Karpas-422 (cell line): Measurements from ENCODE around the gene ZNHIT2. TPM values are rescaled to one million over a fixed set of nuclear protein-coding genes. Genes with fewer than 3 reads are reported as not detected.
"Not testable (repeated sequence)": the region's sequence is repeated elsewhere in the genome, so short reads cannot be mapped to it uniquely, and the experiment has no call there.

Experiments
- DNase-seq: peaks from one replicate; pipeline ENCODE4 v3.0.0-alpha.2; 2015
- H2AFZ ChIP-seq: fragments of 200-600 bp; sonication (generic); 2 replicates; pipeline ENCODE4 v1.6.1; 2014; ENCODE audit warnings: antibody characterized with exemption, low read length, mixed read lengths
- H3K27ac ChIP-seq: fragments of 200-600 bp; sonication (generic); 2 replicates; pipeline ENCODE4 v1.5.1; 2014; ENCODE audit warnings: mild to moderate bottlenecking, low read length, moderate library complexity
- H3K27me3 ChIP-seq: fragments of 200-600 bp; sonication (generic); 2 replicates; pipeline ENCODE4 v1.6.1; 2014; ENCODE audit warnings: low read length, mixed read lengths
- H3K36me3 ChIP-seq: fragments of 200-600 bp; sonication (generic); 2 replicates; pipeline ENCODE4 v1.6.1; 2014; ENCODE audit warnings: low read length, mixed read lengths; ENCODE audit not compliant: insufficient read depth
- H3K4me1 ChIP-seq: fragments of 200-600 bp; sonication (generic); 2 replicates; pipeline ENCODE4 v1.6.1; 2014; ENCODE audit warnings: mild to moderate bottlenecking, low read length, mixed read lengths
- H3K4me2 ChIP-seq: fragments of 200-600 bp; sonication (generic); 2 replicates; pipeline ENCODE4 v1.6.1; 2014; ENCODE audit warnings: low read length, low read depth, mild to moderate bottlenecking; ENCODE audit not compliant: poor library complexity, severe bottlenecking
- H3K4me3 ChIP-seq: fragments of 200-600 bp; sonication (generic); 2 replicates; pipeline ENCODE4 v1.5.1; 2014; ENCODE audit warnings: mild to moderate bottlenecking, antibody characterized with exemption, low read length, mixed read lengths
- H3K79me2 ChIP-seq: fragments of 200-600 bp; sonication (generic); 2 replicates; pipeline ENCODE4 v1.6.1; 2014; ENCODE audit warnings: mild to moderate bottlenecking, low read length, mixed read lengths
- H3K9ac ChIP-seq: fragments of 200-600 bp; sonication (generic); 2 replicates; pipeline ENCODE4 v1.6.0; 2014; ENCODE audit warnings: low read length
- H3K9me2 ChIP-seq: fragments of 200-600 bp; sonication (generic), shearing (Covaris generic); replicated peaks from 2 replicates; pipeline ENCODE4 v1.6.0; 2014; ENCODE audit warnings: mild to moderate bottlenecking, low read length, moderate library complexity; ENCODE audit not compliant: insufficient read depth
- H3K9me3 ChIP-seq: fragments of 300-700, 200-600 bp; sonication (generic); 2 replicates; pipeline ENCODE4 v1.6.1; 2014; ENCODE audit warnings: low read length, mixed read lengths
- H4K20me1 ChIP-seq: fragments of 200-600 bp; sonication (generic); 2 replicates; pipeline ENCODE4 v1.6.1; 2014; ENCODE audit warnings: mild to moderate bottlenecking, antibody characterized with exemption, low read length, low read depth; ENCODE audit not compliant: insufficient read depth
- total RNA-seq: library from RNA; depleted of rRNA; stranded (reverse); fragments of >200 nt; shearing (Covaris generic); gene quantifications from 2 replicates; pipeline ENCODE4 v1.2.3, GENCODE V29; 2014; ENCODE audit warnings: low replicate concordance

ZNHIT2 gene
- total RNA-seq, 1 experiment from 2014 or later = 11.3 TPM

GRCh38 chr11:65156256-65156655, 38.8 kb upstream of the ZNHIT2 start:
- Histone ChIP-seq H4K20me1 (no peaks in the 10 kb centered on the region), H3K4me3 (no peak overlapping the region), H3K27ac (no peak overlapping the region), H3K4me2 (no peak overlapping the region), H3K79me2 (no peaks in the 10 kb centered on the region), H3K9ac (no peak overlapping the region), H3K9me3 (no peaks in the 10 kb centered on the region), H3K27me3 (no peaks in the 10 kb centered on the region), H3K36me3 (no peaks in the 10 kb centered on the region), H3K9me2 (no peaks in the 10 kb centered on the region), H3K4me1 (peaks cover 10% of the 10 kb centered on the region), H2AFZ (no peak overlapping the region)
- no peak for DNase-seq

GRCh38 chr11:65152122-65152521, 34.6 kb upstream of the ZNHIT2 start:
- Histone ChIP-seq H3K79me2 (no peaks in the 10 kb centered on the region), H3K4me3 (no peak overlapping the region), H3K9ac (no peak overlapping the region), H2AFZ (no peak overlapping the region), H3K9me2 (no peaks in the 10 kb centered on the region), H3K4me1 (peaks cover 3% of the 10 kb centered on the region), H4K20me1 (no peaks in the 10 kb centered on the region), H3K36me3 (no peaks in the 10 kb centered on the region), H3K9me3 (no peaks in the 10 kb centered on the region), H3K27me3 (no peaks in the 10 kb centered on the region), H3K4me2 (peak overlapping the region; percentile 42), H3K27ac (no peak overlapping the region)
- no peak for DNase-seq

- Histone ChIP-seq H3K4me3 (no peak overlapping the region), H3K79me2 (no peaks in the 10 kb centered on the region), H2AFZ (no peak overlapping the region), H3K9ac (no peak overlapping the region), H3K4me1 (peaks cover 10% of the 10 kb centered on the region), H3K4me2 (no peak overlapping the region), H3K9me2 (no peaks in the 10 kb centered on the region), H3K9me3 (no peaks in the 10 kb centered on the region), H3K27me3 (no peaks in the 10 kb centered on the region), H4K20me1 (no peaks in the 10 kb centered on the region), H3K36me3 (no peaks in the 10 kb centered on the region), H3K27ac (no peak overlapping the region)
- DNase-seq = no peak
Observed at GRCh38 chr11:65151331-65151899, 33.9 kb upstream of the ZNHIT2 start.

GRCh38 chr11:65150509-65151299, 33.2 kb upstream of the ZNHIT2 start:
- Histone ChIP-seq H3K9me2 (no peaks in the 10 kb centered on the region), H3K27me3 (no peaks in the 10 kb centered on the region), H3K79me2 (no peaks in the 10 kb centered on the region), H2AFZ (no peak overlapping the region), H3K9ac (no peak overlapping the region), H3K4me3 (no peak overlapping the region), H3K4me1 (peaks cover 17% of the 10 kb centered on the region), H4K20me1 (no peaks in the 10 kb centered on the region), H3K36me3 (no peaks in the 10 kb centered on the region), H3K9me3 (no peaks in the 10 kb centered on the region), H3K4me2 (no peak overlapping the region), H3K27ac (no peak overlapping the region)
- DNase-seq = no peak

- H3K4me2 ChIP-seq = not testable (repeated sequence)
Observed at GRCh38 chr11:65150131-65150508, 32.6 kb upstream of the ZNHIT2 start.

GRCh38 chr11:65148657-65149056, 31.2 kb upstream of the ZNHIT2 start:
- Histone ChIP-seq H4K20me1 (no peaks in the 10 kb centered on the region), H3K4me3 (no peak overlapping the region), H3K9ac (no peak overlapping the region), H3K79me2 (no peaks in the 10 kb centered on the region), H3K36me3 (no peaks in the 10 kb centered on the region), H3K9me3 (no peaks in the 10 kb centered on the region), H2AFZ (no peak overlapping the region), H3K4me1 (peaks cover 30% of the 10 kb centered on the region), H3K27me3 (no peaks in the 10 kb centered on the region), H3K4me2 (no peak overlapping the region), H3K9me2 (no peaks in the 10 kb centered on the region), H3K27ac (no peak overlapping the region)
- DNase-seq = no peak

More at GRCh38 chr11:65150131-65150508, 32.6 kb upstream of the ZNHIT2 start:
- H3K9me3 ChIP-seq, H3K36me3 ChIP-seq, H3K79me2 ChIP-seq, H4K20me1 ChIP-seq, H3K9ac ChIP-seq, H2AFZ ChIP-seq, H3K9me2 ChIP-seq, H3K27ac ChIP-seq, DNase-seq, H3K4me3 ChIP-seq, H3K27me3 ChIP-seq: not testable (repeated sequence)
- peaks cover 23% of the 10 kb centered on the region for H3K4me1 ChIP-seq

GRCh38 chr11:65147352-65148075, 30.0 kb upstream of the ZNHIT2 start:
- H2AFZ ChIP-seq = no peak overlapping the region
- no peaks in the 10 kb centered on the region for H3K9me3 ChIP-seq
- no peaks in the 10 kb centered on the region for H4K20me1 ChIP-seq
- H3K79me2 ChIP-seq = no peaks in the 10 kb centered on the region
- H3K9ac ChIP-seq = no peak overlapping the region
- no peak for DNase-seq
- H3K27ac ChIP-seq = no peak overlapping the region
- no peaks in the 10 kb centered on the region for H3K9me2 ChIP-seq
- peaks cover 36% of the 10 kb centered on the region for H3K4me1 ChIP-seq
- H3K27me3 ChIP-seq = no peaks in the 10 kb centered on the region
- no peaks in the 10 kb centered on the region for H3K36me3 ChIP-seq
- H3K4me2 ChIP-seq = no peak overlapping the region
- no peak overlapping the region for H3K4me3 ChIP-seq

- Histone ChIP-seq H3K79me2 (no peaks in the 10 kb centered on the region), H3K36me3 (no peaks in the 10 kb centered on the region), H3K4me1 (peaks cover 57% of the 10 kb centered on the region), H3K4me3 (peak overlapping the region; percentile 16; the same call in 1 of the 2 replicates), H4K20me1 (no peaks in the 10 kb centered on the region), H3K4me2 (peak overlapping the region; percentile 44), H3K9me3 (no peaks in the 10 kb centered on the region), H3K27ac (peak overlapping the region; percentile 66), H3K27me3 (no peaks in the 10 kb centered on the region), H3K9ac (no peak overlapping the region), H3K9me2 (no peaks in the 10 kb centered on the region), H2AFZ (no peak overlapping the region)
- DNase-seq = peak; percentile 89
Observed at GRCh38 chr11:65141896-65142494, 24.5 kb upstream of the ZNHIT2 start.
